Uterine smooth muscle cell (primary cell): Measurements from ENCODE around the gene PLP1. TPM values are rescaled to one million over a fixed set of nuclear protein-coding genes. Genes with fewer than 3 reads are reported as not detected.

Source experiments
- total RNA-seq: library from RNA; depleted of rRNA; stranded (reverse); fragments of >200 nt; gene quantifications from 2 replicates; pipeline ENCODE4 v1.2.3, GENCODE V29; 2014

The PLP1 gene, protein sequence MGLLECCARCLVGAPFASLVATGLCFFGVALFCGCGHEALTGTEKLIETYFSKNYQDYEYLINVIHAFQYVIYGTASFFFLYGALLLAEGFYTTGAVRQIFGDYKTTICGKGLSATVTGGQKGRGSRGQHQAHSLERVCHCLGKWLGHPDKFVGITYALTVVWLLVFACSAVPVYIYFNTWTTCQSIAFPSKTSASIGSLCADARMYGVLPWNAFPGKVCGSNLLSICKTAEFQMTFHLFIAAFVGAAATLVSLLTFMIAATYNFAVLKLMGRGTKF
- total RNA-seq: under 0.01 and 0.22 TPM in 2 replicates

GRCh38 chrX:103776546-103776945, at the start of gene PLP1:
Gene PLP1, plus strand, starts transcription at chrX:103776840. Its CDS starts 156 bp downstream, at chrX:103776996.

GRCh38 chrX:103831803-103832544, 55.3 kb downstream of the PLP1 start, which contains the start of gene RAB9B:
Gene RAB9B, minus strand, starts transcription at chrX:103832257. Its CDS starts 6,473 bp downstream, at chrX:103825784.

Other genes starting within 250 kb of the PLP1 start
- 33.5 and 76.1 TPM in 2 replicates for gene TCEAL4, start 191.3 kb upstream of the PLP1 start, total RNA-seq
- gene TCEAL3, start 168.9 kb upstream of the PLP1 start, total RNA-seq: 12.4 and 23.6 TPM in 2 replicates
- 17.4 and 31.4 TPM in 2 replicates for gene TCEAL1, start 147.9 kb upstream of the PLP1 start, total RNA-seq
- 766 and 1,110 TPM in 2 replicates for gene MORF4L2, start 90.1 kb upstream of the PLP1 start, total RNA-seq
- not detected in 2 replicates for gene TMEM31, start 65.9 kb upstream of the PLP1 start, total RNA-seq
- 1.1 and 3.2 TPM in 2 replicates for gene RAB9B, start 55.4 kb downstream of the PLP1 start, total RNA-seq
- 4.9 and 6.1 TPM in 2 replicates for gene TMSB15B, start 185.8 kb downstream of the PLP1 start, total RNA-seq
- gene H2BW1, start 236.9 kb downstream of the PLP1 start, total RNA-seq: not detected in 2 replicates